Endodermal cell (in vitro differentiated cells): Measurements from ENCODE around the gene KCNMA1. TPM values are rescaled to one million over a fixed set of nuclear protein-coding genes. Genes with fewer than 3 reads are reported as not detected.

ENCODE experiments used
- DNase-seq: peaks from one replicate; pipeline ENCODE4 v3.0.0-alpha.2; 2017
- H3K27ac ChIP-seq: 2 replicates; pipeline ENCODE4 v1.5.1; 2013; ENCODE audit warnings: mild to moderate bottlenecking, low read depth, low read length, moderate library complexity
- H3K27me3 ChIP-seq: 2 replicates; pipeline ENCODE4 v1.6.1; 2013; ENCODE audit warnings: mild to moderate bottlenecking, low read length, moderate library complexity; ENCODE audit not compliant: insufficient read depth, control insufficient read depth, poor library complexity, severe bottlenecking
- H3K36me3 ChIP-seq: 2 replicates; pipeline ENCODE4 v1.7.0; 2013; ENCODE audit warnings: mild to moderate bottlenecking, low read length, moderate library complexity; ENCODE audit not compliant: control insufficient read depth, insufficient read depth
- H3K4me1 ChIP-seq: one replicate; pipeline ENCODE4 v1.7.0; 2013; ENCODE audit warnings: low read length; ENCODE audit not compliant: control insufficient read depth, insufficient read depth
- H3K4me3 ChIP-seq: 2 replicates; pipeline ENCODE4 v1.5.1; 2013; ENCODE audit warnings: mild to moderate bottlenecking, low read length, moderate library complexity
- H3K9ac ChIP-seq: 2 replicates; pipeline ENCODE4 v1.6.1; 2013; ENCODE audit warnings: mild to moderate bottlenecking, low read length, moderate library complexity; ENCODE audit not compliant: poor library complexity, severe bottlenecking; ENCODE audit errors: extremely low read depth
- H3K9me3 ChIP-seq: 2 replicates; pipeline ENCODE4 v1.6.1; 2013; ENCODE audit warnings: mild to moderate bottlenecking, low read length, moderate library complexity; ENCODE audit not compliant: control insufficient read depth
- H3K27ac Mint-ChIP-seq: 2 replicates; pipeline ENCODE4 v1.8.0; 2020; ENCODE audit warnings: mixed read lengths
- H3K27me3 Mint-ChIP-seq: 2 replicates; pipeline ENCODE4 v1.8.0; 2021; ENCODE audit warnings: mild to moderate bottlenecking, mixed read lengths; ENCODE audit not compliant: insufficient read depth
- H3K36me3 Mint-ChIP-seq: 2 replicates; pipeline ENCODE4 v1.8.0; 2020; ENCODE audit warnings: low read depth, mixed read lengths
- H3K4me1 Mint-ChIP-seq: 2 replicates; pipeline ENCODE4 v1.8.0; 2020; ENCODE audit warnings: mixed read lengths
- H3K4me3 Mint-ChIP-seq: 2 replicates; pipeline ENCODE4 v1.8.0; 2020; ENCODE audit warnings: mild to moderate bottlenecking, moderate library complexity, mixed read lengths
- H3K9me3 Mint-ChIP-seq: 2 replicates; pipeline ENCODE4 v1.8.0; 2020; ENCODE audit warnings: mild to moderate bottlenecking, mixed read lengths
- WGBS, 2 experiments: methylation state at CpG; one replicate each; pipeline versions ENCODE4 v1.1.5 to v1.1.7; 2013; ENCODE audit warnings: missing lambda C conversion rate in 2 of 2, mixed read lengths in 1 of 2; ENCODE audit not compliant: insufficient coverage in 1 of 2, insufficient read length in 1 of 2; 5-methylcytosine and 5-hydroxymethylcytosine counted together
- total RNA-seq, 2 donors: library from RNA; stranded (reverse); fragmentation: NEBNext Ultra II Directional in 1 of 2; extraction: Animal tissue kit (Norgen Biotek cat#: 25700) in 1 of 2; gene quantifications; 2 replicates in 1 of 2; 3 replicates in 1 of 2; pipeline ENCODE4 v1.2.1, GENCODE V29; 2021
- TF ChIP-seq, protein P1 (sequence below): fragments of 200-600 bp; sonication (generic); conservative IDR thresholded peaks from 2 replicates; pipeline ENCODE4 v1.5.0; 2021; ENCODE audit warnings: antibody characterized with exemption, mild to moderate bottlenecking

The KCNMA1 gene
- total RNA-seq, 2 donors from 2014 or later = 0.55 to 1.3 TPM

DNA sequence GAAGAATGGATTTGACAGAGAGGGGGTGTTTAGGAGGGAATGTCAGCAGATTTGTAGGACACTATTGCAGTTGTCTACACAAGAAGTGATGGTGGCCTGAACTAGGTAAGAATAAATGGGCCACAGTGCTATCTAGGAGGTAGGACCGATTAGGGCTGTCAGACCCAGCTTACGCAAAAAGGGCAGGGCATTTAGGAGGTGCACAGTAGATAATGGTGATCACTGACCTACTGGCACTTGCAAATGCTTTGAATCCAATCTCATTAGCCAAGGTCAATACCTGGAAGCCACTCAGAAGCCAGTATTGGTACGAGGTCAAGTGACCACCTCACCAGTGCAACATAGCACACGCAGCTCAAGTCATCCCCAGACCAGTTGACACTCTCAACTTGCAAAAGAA lies 330.9 kb downstream of the KCNMA1 start:
- Mint-ChIP-seq H3K4me3 (no peak overlapping the region), H3K9me3 (no peaks in the 10 kb centered on the region), H3K27ac (no peak overlapping the region), H3K36me3 (no peaks in the 10 kb centered on the region), H3K27me3 (peaks cover 42% of the 10 kb centered on the region), H3K4me1 (peaks cover 5% of the 10 kb centered on the region)
- H3K27me3 ChIP-seq = peaks cover 17% of the 10 kb centered on the region
- no peaks in the 10 kb centered on the region for H3K36me3 ChIP-seq
- TF ChIP-seq, protein P1, sequence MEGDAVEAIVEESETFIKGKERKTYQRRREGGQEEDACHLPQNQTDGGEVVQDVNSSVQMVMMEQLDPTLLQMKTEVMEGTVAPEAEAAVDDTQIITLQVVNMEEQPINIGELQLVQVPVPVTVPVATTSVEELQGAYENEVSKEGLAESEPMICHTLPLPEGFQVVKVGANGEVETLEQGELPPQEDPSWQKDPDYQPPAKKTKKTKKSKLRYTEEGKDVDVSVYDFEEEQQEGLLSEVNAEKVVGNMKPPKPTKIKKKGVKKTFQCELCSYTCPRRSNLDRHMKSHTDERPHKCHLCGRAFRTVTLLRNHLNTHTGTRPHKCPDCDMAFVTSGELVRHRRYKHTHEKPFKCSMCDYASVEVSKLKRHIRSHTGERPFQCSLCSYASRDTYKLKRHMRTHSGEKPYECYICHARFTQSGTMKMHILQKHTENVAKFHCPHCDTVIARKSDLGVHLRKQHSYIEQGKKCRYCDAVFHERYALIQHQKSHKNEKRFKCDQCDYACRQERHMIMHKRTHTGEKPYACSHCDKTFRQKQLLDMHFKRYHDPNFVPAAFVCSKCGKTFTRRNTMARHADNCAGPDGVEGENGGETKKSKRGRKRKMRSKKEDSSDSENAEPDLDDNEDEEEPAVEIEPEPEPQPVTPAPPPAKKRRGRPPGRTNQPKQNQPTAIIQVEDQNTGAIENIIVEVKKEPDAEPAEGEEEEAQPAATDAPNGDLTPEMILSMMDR = no peak
- no peak for DNase-seq
- H3K4me1 ChIP-seq = no peaks in the 10 kb centered on the region
- no peak overlapping the region for H3K9ac ChIP-seq
- H3K9me3 ChIP-seq = peaks cover 8% of the 10 kb centered on the region
- no peak overlapping the region for H3K4me3 ChIP-seq
- 92 to 93% methylated on average over 3 to 4 of the region's 4 CpGs for WGBS, 2 experiments
- no peak overlapping the region for H3K27ac ChIP-seq

DNA sequence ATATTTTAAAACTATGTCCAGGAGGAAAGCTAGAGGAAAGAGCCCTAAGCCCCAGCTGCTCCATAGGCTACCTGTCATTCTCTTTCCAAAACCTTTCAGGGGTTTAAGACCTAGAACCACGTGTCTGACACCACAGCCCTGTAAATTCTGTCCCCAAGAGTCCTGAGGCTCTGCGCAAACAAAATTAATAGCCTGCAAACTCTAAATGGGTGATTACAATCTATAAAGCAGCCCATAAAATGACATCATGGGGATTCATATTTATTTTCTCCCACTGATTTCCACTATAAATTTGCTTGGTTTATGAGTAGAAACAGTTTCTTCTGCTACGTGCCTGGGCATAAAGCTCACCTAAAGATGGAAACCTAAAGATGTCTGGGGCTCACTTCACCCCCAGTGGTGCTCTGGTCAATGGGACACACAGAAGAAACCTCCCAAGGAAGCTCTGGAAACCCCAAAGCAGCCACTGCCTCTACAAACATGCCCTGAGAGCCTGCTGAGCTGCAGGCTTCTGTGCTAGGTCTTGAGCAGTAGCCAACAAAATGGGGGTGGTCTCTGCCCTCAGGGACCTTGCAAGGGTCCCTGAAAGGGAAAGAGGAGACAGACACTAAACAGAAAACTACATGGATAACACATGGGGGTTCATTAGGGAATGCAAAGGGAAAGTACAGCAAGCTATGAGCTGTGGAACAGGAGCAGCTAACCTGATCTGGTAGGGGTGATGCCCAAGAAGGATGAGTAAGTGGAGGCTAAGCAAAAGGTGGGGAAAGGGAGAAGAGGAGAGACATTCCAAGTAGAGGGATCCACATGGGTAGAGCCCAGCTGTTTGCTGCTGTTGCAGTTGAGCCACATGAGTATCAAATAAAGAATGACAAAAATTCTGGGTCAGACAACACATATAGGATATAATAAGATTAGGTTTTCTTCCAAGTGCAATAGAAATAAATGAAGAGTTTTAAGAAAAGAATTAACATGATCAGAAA lies 331.7 kb downstream of the KCNMA1 start:
- no peak for DNase-seq
- TF ChIP-seq, protein P1 = no peak
- peaks cover 17% of the 10 kb centered on the region for H3K27me3 ChIP-seq
- H3K4me1 ChIP-seq = no peaks in the 10 kb centered on the region
- 80 to 87% methylated on average over 1 to 3 of the region's 3 CpGs for WGBS, 2 experiments
- peaks cover 8% of the 10 kb centered on the region for H3K9me3 ChIP-seq
- no peak overlapping the region for H3K9ac ChIP-seq
- no peaks in the 10 kb centered on the region for H3K36me3 ChIP-seq
- H3K4me3 ChIP-seq = no peak overlapping the region
- no peak overlapping the region for H3K27ac ChIP-seq
- peaks cover 5% of the 10 kb centered on the region for H3K4me1 Mint-ChIP-seq
- no peaks in the 10 kb centered on the region for H3K9me3 Mint-ChIP-seq
- H3K27ac Mint-ChIP-seq = no peak overlapping the region
- peaks cover 40% of the 10 kb centered on the region for H3K27me3 Mint-ChIP-seq
- no peaks in the 10 kb centered on the region for H3K36me3 Mint-ChIP-seq
- H3K4me3 Mint-ChIP-seq = no peak overlapping the region

DNA sequence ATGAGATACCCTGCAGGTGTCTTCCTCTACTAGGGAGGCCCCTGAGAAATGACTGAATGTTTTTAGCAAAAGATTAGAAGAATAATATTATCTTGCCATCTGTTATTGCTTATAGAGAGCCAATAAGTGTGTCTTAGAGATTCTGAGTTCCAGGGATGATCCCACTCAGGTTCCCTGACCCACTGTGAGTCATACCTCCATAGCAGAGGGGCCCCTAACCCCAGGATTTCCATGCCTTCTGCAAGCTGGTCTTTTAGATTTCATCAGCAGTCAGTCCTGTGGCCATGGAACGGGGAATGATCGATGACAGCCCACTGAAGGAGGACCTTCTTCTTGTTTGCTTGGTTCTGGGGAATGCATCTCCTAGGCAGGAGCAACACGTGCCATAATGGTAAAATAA lies 333.4 kb downstream of the KCNMA1 start:
- TF ChIP-seq, protein P1 = no peak
- Mint-ChIP-seq H3K36me3 (no peaks in the 10 kb centered on the region), H3K9me3 (no peaks in the 10 kb centered on the region), H3K4me1 (peaks cover 5% of the 10 kb centered on the region), H3K27me3 (peaks cover 34% of the 10 kb centered on the region), H3K27ac (no peak overlapping the region), H3K4me3 (no peak overlapping the region)
- Histone ChIP-seq H3K36me3 (no peaks in the 10 kb centered on the region), H3K9ac (no peak overlapping the region), H3K27ac (no peak overlapping the region), H3K4me3 (no peak overlapping the region), H3K27me3 (peaks cover 8% of the 10 kb centered on the region), H3K4me1 (no peaks in the 10 kb centered on the region), H3K9me3 (peaks cover 8% of the 10 kb centered on the region)
- 87 to 93% methylated on average over 2 to 3 of the region's 3 CpGs for WGBS, 2 experiments
- no peak for DNase-seq
